Measurements from ENCODE around the gene GMDS.

GRCh38 chr6:2104524-2104880 is 140.9 kb downstream of the GMDS start:
- TF ChIP-seq, protein P1, sequence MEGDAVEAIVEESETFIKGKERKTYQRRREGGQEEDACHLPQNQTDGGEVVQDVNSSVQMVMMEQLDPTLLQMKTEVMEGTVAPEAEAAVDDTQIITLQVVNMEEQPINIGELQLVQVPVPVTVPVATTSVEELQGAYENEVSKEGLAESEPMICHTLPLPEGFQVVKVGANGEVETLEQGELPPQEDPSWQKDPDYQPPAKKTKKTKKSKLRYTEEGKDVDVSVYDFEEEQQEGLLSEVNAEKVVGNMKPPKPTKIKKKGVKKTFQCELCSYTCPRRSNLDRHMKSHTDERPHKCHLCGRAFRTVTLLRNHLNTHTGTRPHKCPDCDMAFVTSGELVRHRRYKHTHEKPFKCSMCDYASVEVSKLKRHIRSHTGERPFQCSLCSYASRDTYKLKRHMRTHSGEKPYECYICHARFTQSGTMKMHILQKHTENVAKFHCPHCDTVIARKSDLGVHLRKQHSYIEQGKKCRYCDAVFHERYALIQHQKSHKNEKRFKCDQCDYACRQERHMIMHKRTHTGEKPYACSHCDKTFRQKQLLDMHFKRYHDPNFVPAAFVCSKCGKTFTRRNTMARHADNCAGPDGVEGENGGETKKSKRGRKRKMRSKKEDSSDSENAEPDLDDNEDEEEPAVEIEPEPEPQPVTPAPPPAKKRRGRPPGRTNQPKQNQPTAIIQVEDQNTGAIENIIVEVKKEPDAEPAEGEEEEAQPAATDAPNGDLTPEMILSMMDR (IDR thresholded peaks at IDR 0.05): no peak
- no peak for TF ChIP-seq ATF6 (CRISPR knock-in tag; IDR thresholded peaks at IDR 0.05)
- TF ChIP-seq ZNF512 (CRISPR knock-in tag; IDR thresholded peaks at IDR 0.05; ENCODE audit: borderline replicate concordance): no peak
- TF ChIP-seq PRRX2 (CRISPR knock-in tag; IDR thresholded peaks at IDR 0.05): no peak
- TF ChIP-seq SP1 (CRISPR knock-in tag; conservative IDR thresholded peaks at IDR 0.05): no peak

All from WTC11 (cell line).